Esophagus mucosa (tissue), 1 donor: Measurements from ENCODE around the gene GNG10. TPM values are rescaled to one million over a fixed set of nuclear protein-coding genes. Genes with fewer than 3 reads are reported as not detected.
A peak's percentile ranks its signal among the peaks of the same experiment; 100 is the strongest.
"Not testable (repeated sequence)": the region's sequence is repeated elsewhere in the genome, so short reads cannot be mapped to it uniquely, and the experiment has no call there.

Experiments used
- ATAC-seq: fragments of 200-7000 bp; cut with Tn5 transposase; one replicate; pipeline ENCODE4 v1.9.1; 2020
- total RNA-seq: library from RNA; stranded (reverse); gene quantifications from one replicate; pipeline ENCODE4 v1.2.4, GENCODE V29; 2023
- donor health status: DM: yes; HTN: yes; CAD: no.

The GNG10 gene
- 12.8 TPM for total RNA-seq

DNA sequence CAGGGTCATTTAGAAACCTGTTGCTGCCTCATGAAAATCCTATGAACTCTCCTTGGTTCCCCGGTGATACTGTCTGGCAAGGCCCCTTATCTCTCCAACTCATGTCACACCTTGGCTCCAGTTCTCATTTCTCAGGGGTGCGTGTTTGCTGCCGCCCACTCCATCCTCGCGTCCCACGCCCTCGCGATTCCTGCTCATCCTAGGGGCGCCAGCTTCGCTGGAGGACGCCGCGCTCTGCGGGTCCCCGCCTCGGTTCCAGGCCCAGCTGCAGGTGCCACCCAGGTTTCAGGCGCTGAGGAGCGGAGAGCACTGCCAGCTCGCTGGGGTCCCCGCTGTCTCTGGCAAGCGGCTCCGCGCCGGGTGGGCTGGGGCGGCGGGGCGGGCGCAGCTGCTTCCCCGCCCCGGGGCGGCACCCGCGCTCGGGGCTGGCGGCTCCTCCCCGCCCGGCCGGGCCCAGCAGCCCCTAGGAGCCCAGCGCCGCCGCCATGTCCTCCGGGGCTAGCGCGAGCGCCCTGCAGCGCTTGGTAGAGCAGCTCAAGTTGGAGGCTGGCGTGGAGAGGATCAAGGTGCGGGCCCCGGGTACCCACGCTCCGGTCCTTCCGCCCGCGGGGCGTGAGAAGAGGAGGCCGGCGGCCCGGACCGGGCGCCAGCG lies at the start of gene GNG10:
Gene GNG10, plus strand, starts transcription at position 456 of the 652 bp plus-strand sequence. Its CDS starts 30 bp downstream, at position 486.
- ATAC-seq, result peak; percentile 80

DNA sequence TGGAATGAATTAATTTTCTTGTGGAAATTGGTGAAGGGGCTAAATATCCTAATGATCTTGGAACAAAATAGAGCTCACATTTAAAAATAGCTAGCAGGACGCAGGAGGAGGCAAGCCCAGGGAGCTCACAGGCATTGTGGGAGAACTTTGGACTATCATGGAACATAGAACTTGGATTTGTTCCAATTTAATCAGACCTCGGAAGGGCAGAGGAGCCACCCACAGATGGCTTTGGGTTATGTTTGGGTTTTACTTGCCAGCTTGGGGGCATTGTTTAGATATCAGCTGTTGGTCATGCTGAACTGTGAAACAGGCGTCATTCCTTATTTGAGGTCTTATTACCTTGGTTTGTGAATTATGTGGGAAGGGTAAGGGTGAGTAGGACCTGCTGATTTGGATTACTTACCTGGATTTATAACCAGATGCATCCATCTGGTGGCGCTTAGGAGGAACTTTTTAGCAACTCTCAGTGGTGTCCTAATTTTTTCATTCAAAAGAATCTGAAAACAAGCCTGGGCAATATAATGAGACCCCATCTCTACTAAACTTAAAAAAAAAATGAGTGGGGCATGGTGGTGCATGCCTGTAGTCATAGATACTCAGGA lies 47.9 kb upstream of the GNG10 start:
- no peak for ATAC-seq

DNA sequence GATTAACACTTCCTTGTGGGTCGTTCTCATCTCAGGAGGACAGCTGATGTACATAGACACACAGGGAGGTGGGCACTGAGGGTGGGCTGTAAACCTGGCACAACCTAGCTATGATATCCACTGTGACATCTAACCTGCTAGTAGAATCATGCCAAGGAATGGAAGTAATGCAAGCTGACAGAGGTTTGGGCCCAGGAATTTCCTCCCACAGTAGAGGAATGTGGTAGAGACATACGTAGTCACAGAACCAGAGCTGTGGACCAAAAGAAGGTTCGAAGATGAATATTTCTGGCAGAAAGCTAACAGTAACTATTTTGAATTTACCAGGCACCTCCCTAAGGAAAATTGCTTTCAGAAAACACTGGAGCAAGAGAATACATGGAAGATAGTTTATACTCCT lies 45.5 kb upstream of the GNG10 start:
- ATAC-seq, result no peak

DNA sequence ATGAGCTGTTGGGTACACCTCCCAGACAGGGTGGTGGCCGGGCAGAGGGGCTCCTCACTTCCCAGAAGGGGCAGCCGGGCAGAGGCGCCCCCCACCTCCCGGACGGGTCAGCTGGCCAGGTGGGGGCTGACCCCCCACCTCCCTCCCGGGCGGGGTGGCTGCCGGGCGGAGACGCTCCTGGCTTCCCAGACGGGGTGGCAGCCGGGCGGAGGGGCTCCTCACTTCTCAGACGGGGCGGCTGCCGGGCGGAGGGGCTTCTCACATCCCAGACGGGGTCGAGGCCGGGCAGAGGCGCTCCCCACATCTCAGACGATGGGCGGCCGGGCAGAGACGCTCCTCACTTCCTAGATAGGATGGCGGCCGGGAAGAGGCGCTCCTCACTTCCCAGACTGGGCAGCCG lies 44.1 kb upstream of the GNG10 start:
- not testable (repeated sequence) for ATAC-seq

DNA sequence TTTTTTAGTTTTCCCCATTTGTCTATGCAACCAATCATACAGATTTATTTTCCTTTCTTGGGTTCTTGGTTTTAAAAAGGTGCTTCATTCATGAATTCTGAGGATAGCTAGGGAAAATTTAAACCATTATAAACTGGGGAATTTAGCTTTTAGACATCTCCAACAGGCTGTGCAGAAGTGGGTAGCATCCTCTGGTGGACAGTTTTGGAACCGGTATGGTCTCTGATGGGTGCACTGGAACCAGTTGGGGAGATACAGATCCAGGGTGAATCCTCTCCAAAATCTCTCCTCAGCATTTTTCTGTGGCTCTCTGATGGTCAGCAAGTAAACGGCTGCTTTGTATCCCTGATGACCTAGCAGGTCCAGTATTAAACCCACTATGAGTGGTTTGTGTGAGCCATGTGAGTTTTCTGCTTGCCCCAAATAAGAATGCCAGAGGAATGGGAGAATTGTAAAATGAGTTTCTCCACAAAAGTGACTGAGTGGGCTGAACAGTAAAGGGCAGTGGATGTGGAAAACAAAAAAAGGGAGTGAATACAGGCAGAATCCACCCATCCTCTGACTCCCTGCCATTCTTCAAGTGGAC lies 39.4 kb upstream of the GNG10 start:
- ATAC-seq, result peak; percentile 88

DNA sequence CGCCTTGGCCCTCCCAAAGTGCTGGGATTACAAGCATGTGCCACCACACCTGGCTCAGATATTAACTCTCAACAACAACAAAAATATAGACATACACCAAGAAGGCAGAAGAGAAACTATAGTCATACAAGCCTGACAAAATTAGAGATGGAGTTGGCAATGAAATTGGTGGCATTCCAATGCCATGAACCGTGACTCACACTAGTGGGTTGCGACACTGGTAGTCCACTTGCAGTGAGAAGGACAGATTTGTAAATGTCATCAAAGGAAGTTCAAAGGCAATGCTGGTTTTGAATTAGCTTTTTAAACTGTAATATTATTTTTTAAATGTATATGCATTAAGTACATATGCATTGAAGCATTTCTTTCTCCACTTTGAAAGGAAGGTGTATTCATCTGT lies 38.8 kb upstream of the GNG10 start:
- ATAC-seq, result peak; percentile 79

DNA sequence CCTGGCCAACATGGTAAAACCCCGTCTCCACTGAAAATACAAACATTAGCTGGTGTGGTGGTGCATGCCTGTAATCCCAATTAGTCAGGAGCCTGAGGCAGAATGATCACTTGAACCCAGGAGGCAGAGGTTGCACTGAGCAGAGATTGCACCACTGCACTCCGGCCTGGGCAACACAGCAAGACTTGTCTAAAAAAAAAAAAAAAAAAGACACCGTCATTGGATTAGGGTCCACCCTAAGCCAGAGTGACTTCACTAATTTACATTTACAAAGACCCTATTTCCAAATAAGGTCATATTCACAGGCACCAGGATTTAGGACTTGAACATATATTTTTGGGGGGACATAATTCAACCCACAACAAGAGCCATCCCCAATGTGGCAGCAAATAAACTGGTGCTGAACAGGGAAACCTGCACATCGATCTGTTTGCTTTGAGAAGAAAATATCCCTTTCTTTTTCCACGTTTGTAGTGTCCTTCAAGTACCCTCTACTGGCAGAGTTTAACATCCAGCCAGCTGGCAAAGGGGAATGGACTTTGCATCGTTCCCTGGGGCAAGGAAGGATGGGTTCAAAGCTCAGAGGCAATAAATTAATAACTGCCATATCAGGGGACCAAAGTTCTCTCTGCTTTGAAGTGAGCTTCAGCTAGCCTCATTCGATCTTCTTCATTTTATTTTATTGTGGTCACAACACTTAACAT lies 34.0 kb upstream of the GNG10 start:
- ATAC-seq, result no peak

DNA sequence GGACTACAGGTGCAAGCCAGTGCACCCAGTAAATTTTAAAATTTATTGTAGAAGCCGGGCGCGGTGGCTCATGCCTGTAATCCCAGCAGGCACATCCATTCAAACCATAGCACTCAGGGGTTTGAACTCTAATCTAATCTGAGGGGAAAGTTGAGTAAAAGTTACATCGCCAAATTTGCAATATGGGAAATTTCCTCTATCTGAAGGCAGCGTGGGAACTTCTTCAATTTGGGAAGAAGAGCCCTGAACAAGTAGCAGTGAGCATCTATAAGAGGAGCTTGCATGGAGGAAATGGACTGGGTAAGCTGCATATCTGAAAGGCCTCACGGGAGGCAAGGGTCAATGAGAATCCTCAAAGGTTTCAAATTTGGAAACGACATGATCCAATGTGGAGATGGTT lies 33.0 kb upstream of the GNG10 start:
- no peak for ATAC-seq

DNA sequence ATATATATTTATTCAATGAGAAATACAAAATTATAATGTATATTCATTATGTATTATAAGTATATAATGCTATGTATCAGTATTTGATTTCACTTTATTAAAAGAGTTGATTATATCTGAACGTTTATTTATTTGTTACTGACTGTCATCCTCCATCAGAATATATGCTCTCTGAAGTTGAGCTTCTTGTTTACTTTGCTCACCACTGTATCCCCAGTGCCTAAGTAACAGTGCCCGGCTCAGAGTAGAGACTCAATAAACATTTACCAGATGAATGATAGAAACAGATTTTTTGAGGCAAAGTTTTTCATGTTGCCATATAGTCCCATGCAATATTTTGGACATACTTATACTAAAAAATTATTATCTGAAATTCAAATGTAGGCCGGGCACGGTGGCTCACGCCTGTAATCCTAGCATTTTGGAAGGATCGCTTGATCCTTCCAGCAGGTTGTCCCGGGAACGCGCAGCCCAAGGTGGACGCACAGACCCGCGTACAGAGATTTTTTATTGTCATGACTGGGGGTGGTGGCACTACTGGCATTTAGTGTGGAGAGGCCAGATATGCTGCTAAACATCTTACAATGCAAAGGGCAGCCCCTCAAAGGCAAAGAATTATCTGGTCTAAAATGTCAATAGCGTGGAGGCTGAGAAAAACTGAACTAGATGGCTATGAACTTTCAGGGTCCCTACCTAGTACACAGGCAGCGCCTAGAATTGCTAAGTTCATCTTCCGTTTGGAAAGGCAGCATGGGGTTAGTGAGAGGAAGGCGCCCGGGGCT lies 31.0 kb upstream of the GNG10 start:
- peak; percentile 37 for ATAC-seq

DNA sequence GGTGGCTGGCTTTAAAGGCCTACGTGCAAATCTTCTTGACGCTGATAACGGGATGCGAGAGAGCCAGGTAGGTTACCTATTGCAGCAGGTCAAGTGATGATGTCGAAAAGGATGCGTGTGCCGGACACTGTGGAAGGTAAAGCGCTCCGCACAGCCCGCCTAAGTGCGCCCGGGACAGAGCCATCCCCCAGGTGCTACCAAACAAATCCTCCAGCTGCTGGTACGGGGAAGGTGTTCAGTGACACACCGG lies 30.5 kb upstream of the GNG10 start:
- no peak for ATAC-seq

DNA sequence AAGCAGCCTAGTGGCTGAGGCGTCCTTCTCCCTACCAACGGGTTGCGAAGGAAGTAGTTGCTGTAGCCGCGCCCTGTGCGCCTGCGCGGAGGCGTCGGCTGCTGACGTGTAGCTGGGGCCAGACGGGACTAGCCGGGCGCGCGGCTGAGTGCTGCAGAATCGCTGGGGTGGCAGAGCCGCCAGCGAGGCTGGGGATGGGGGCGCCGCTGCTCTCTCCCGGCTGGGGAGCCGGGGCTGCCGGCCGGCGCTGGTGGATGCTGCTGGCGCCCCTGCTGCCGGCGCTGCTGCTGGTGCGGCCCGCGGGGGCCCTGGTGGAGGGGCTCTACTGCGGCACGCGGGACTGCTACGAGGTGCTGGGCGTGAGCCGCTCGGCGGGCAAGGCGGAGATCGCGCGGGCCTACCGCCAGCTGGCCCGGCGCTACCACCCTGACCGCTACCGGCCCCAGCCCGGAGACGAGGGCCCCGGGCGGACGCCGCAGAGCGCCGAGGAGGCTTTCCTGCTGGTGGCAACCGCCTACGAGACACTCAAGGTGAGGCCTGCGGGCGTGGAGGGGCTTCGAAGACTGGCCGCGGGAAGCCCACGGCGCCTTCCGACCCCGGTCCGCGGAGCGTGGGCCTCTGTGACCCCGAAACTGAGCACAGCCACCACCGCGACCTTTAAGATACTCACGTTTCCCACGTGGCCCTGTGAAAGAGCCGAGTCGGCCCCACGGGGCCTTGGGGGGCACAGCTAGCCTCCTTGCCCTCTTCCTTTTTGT lies 30.0 kb upstream of the GNG10 start, which contains the start of gene DNAJC25:
Gene DNAJC25, plus strand, starts transcription at position 121 of the 758 bp plus-strand sequence. Its CDS starts 74 bp downstream, at position 195.
- peak; percentile 99 for ATAC-seq

DNA sequence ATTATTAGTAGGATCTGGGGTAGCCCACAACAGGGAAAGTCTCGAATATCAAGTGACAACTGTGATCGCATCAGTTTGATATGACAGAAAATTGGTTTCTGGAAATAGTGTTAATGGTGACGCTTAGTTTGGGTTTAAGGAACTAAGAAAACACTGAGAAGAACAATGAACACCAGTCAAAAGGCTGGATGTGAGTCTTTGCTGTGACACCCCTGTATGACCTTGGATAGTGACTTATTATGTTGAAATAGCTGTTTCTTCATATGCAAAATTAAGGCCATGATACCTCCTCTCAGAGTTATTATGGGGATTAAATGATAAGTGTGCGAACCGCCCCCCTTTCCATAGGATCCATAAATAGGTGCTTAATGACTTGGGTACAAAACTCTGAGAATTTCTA lies 29.3 kb upstream of the GNG10 start:
- no peak for ATAC-seq

DNA sequence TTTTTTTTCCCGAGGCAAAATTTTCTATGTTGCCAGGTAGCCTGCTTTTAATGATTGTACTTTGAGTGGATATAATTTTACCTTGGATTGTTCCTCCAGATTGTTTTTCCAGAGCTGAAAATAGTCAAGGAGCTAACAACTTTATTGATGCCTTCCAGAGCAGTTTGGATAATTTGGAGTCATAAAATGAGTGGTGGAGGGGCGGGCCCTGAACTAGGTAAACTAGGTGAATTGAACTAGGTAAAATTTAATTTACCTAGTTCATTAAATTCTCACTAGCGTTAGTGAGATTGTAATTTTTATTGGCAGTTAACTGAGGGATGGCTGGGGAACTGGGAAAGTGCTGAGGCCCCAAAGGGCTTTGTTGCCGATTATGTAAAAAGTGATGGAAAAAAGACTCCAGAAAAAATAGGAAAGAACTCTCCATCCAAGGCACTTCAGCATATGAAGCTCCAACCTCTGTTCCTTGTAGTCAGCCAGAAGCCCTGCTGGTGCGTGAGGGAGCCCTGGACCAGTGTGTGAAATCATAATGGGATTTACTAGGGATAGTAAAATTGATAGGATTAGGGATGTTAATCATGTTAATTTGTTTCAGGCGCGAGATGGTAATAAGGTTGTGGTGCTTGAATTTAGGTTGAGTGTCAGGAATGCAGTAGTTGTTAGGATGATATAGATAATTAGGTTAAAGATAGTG lies 28.6 kb upstream of the GNG10 start:
- no peak for ATAC-seq

DNA sequence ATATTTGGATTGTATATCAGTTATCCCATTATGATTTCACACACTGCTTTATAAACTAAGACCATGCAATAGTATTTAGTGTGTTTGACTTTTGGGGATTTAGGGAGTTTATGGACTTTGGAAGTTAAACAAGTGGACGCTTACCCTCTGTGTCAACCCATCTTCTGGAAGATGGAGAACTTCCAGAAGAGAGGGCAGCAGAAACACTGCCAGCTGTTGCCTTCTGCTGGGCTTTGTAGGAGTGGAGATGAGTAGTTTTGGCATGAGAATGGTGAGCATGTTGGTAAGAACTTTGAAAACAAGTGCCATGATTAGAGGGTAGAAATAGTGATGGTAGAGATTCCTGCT lies 28.0 kb upstream of the GNG10 start:
- no peak for ATAC-seq

DNA sequence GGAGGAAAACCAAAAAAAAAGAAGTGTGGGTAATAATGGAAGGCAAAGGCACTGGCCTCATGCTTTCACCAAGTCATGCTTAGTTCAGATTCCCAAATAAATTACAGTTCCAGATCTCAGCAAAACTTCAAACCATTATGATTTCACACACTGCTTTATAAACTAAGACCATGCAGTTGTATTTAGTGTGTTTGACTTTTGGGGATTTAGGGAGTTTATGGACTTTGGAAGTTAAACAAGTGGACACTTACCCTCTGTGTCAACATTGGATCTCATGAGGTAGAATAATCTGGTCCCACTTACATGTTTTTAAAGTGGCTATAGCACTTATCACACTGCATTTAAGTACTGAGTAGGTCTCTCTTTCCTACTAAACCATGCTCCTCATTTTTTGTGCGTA lies 26.5 kb upstream of the GNG10 start:
- ATAC-seq, result no peak

DNA sequence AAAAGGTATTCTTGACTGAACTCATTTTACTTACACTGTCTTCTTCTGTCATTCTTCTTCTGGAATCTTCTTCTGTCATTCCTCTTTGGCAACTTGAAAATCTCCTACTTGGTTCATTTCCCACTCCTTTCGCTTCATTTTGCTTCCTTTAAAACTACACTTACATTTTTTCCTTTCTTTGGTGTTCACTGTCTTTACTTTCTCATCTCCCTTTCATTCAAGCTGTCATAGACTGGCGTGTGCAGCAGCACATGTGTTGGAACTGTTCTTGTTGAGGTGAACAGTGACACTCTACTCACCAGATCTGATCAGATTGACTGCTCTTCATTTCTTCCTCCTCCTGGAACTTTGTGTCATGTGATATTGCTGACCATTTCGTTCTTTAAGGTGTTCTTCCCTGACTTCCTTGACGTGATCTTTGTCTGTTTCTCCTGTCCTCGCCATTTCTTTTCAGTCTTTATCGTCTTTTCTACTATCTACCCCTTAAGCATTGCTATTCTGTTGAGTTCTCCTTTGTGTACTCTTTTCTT lies 23.9 kb upstream of the GNG10 start:
- ATAC-seq, result no peak

DNA sequence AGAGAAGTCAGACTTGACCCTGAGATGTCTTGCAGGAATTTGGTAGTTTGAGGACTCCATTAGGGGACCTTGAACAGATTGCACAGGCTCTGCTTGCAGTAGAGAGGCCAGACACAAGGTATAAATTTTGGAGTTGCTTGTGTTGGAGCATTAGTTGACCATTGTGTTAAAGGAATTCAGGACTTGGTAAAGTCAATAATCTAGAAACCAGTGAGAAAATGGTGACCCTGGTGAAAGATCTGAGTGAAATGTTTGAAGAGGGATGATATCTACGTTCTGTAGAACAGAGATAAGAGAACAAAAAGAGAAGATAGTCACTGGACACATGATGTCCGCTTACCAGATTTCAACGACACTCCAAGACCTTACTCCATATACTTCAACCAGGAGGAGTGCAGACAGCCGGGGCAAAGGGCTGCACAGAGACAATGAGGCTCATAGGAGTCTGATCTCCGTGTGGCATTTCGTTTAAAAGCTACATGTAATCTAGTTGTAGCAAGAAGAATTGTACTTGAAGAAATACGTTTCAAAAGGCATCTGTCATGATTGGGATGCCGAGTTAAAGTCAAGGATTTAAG lies 17.1 kb upstream of the GNG10 start:
- ATAC-seq, result no peak

DNA sequence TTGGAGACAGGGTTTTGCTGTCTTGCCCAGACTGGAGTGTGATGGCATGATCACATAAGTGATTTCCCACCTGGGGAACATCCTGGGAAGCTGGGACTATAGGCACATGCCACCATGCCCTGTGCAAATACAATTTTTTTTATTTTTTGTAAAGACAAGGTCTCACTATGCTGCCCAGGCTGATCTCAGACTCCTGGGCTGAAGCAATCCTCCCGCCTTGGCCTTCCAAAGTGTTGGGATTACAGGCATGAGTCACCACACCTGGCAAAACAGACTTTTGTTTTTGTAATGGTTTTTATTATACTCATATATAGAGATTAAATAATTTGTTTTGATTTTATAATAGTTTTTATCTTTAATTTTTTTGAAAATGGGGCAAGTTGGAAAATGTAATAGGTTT lies 15.6 kb upstream of the GNG10 start:
- ATAC-seq, result no peak

DNA sequence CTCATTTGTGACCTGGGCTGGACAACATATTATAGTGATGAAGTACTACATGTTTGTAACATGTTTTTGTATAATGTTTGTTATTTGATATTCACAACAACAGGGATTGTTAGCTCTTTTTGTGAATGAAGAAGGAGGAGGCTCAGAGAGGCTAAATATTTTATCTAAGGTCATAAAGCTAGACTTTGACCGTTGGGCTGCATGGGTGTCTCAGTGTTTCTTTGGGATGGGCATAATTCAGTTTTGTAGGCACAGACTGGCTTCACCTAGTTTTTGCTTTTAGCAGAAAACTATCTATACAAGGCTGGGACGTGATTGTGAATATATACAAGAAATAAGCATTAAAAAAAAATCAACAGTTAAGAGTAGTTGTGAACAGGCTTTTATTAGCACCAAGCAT lies 15.0 kb upstream of the GNG10 start:
- no peak for ATAC-seq

DNA sequence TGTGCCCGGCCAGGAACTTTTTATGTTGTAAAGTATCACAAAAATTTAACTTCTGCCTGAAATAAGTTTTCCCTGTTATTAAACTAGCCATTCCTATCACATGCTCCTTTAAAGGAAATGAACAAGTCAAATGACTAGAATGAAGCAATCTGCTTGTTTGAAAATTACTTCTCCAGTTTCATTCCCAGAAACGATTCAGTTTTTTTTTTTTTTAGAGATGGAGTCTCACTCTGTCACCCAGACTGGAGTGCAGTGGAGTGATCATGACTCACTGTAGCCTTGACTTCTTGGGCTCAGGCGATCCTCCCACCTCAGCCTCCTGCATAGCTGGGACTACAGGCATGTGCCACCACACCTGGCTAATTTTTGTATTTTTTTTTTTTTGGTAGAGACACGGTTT lies 13.3 kb upstream of the GNG10 start:
- ATAC-seq, result no peak

DNA sequence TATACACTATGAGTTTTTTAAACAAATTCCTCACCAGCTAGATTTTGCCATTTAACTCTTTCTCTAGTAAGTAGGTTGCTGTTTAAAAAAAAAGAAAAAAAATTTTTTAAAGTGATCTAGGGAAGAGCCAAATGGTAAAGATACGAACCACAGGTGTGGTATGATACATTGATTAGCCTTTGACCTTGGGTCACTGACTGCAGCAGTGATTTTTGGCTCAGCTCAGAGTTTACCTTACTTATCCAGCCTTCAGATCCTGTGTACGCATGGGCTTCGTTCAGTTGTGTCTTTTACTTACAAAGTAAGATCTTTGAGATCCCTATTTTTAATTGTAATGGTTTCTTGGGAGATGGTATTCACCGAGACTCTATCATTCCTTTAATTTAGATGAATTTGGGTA lies 12.4 kb upstream of the GNG10 start:
- ATAC-seq, result no peak
